Left colon (tissue), 2 donors: ENCODE results near the gene METTL26. TPM values are rescaled to one million over a fixed set of nuclear protein-coding genes. Genes with fewer than 3 reads are reported as not detected.

Experiments
- ATAC-seq: fragments of 200-7000 bp; cut with Tn5 transposase; one replicate; pipeline ENCODE4 v1.9.1; 2020; ENCODE audit warnings: mild to moderate bottlenecking, moderate library complexity
- DNase-seq, 2 donors: peaks; one replicate each; pipeline ENCODE4 v3.0.0-alpha.2; 2020
- intact Hi-C, 2 donors: fragments of 100-400 bp; cut with DNase I in 1 of 2; cut with micrococcal nuclease in 1 of 2; formaldehyde crosslinking; loops; one replicate each; pipeline versions ENCODE4 v1.11.2 to v1.14.0; 2022; cut with DNase I, micrococcal nuclease
- total RNA-seq, 2 donors: library from RNA; stranded (reverse); fragmentation: NEBNext Ultra II Directional; extraction: Animal tissue kit (Norgen Biotek cat#: 25700); gene quantifications; one replicate each; pipeline ENCODE4 v1.2.1, GENCODE V29; 2021
- donor health status: DM: no; HTN: no; CAD: no.
- donor health status: DM: yes; HTN: yes; CAD: no.

The METTL26 gene
- total RNA-seq, 2 donors from 2014 or later, result 42.0 to 52.0 TPM

DNA sequence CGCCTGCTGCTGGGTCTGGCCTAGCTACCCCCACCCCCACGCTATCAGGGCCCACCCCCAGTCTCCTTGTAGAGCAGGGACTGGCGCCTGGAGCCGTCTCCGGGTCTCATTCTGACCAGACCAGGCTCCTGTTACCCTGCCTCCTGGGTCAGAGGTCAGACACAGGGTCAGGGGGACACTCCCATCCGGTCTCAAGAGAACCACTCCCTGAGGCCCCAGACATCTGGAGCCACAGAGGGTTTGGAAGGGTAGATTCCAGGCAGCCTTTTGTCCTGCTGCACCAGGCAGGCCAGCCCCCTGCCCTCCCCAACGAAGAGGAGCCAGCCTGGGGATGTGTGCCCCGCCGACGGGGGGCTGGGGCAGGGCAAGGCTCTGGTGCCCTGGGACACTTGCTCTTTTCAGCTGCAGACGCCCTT lies 6.3 kb downstream of the METTL26 start:
- ATAC-seq (peak; percentile 8), DNase-seq (no peak)
- intact Hi-C loops, result no loop called here

GRCh38 chr16:629185-629832 lies 6.8 kb downstream of the METTL26 start:
- intact Hi-C loops, result no loop called here
- DNase-seq, result no peak
- no peak for ATAC-seq

GRCh38 chr16:628321-629061 lies 7.6 kb downstream of the METTL26 start:
- ATAC-seq (no peak), DNase-seq (no peak)
- intact Hi-C loops, result no loop called here

DNA sequence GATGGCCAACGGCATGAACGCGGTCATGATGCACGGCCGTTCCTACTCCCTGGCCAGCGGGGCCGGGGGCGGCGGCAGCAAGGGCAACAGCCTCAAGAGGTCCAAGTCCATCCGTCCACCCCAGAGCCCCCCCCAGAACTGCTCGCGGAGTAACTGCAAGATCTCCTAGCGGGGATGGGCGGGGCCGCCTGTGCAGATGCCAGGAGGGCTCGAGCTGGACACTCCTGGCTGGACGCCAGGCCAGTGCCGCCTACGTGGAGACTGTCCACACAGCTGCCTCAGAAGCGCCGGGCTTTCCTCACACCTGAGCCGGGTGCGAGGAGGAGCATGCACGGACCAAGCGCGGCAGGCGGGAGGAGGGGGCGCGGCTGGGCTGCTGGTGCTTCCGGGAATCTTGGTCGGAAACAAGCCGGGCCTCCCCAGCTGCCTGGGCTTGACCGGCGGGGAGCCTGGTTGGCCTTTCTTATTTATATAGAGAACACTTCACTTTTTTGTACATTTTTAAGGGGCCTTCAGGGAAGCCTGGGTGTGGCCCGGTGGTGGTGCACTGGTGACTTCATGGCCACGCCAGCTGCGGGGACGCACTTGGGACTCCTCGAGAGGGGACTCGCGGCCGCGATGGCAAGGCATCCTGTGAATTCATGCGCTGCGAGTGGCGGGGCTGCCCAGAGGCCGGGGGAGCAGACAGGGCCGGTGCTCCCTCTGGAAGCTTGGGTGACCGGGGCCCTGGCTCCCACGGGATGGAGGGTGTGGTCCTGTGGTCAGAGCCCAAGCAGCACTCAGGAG lies 8.5 kb downstream of the METTL26 start:
- DNase-seq, result no peak
- intact Hi-C loops, result no loop called here

GRCh38 chr16:626787-627453 lies 9.2 kb downstream of the METTL26 start:
- no peak for DNase-seq
- intact Hi-C loops, result no loop called here

More for the DNA sequence above, 8.5 kb downstream of the METTL26 start:
- ATAC-seq, result peak; percentile 12

DNA sequence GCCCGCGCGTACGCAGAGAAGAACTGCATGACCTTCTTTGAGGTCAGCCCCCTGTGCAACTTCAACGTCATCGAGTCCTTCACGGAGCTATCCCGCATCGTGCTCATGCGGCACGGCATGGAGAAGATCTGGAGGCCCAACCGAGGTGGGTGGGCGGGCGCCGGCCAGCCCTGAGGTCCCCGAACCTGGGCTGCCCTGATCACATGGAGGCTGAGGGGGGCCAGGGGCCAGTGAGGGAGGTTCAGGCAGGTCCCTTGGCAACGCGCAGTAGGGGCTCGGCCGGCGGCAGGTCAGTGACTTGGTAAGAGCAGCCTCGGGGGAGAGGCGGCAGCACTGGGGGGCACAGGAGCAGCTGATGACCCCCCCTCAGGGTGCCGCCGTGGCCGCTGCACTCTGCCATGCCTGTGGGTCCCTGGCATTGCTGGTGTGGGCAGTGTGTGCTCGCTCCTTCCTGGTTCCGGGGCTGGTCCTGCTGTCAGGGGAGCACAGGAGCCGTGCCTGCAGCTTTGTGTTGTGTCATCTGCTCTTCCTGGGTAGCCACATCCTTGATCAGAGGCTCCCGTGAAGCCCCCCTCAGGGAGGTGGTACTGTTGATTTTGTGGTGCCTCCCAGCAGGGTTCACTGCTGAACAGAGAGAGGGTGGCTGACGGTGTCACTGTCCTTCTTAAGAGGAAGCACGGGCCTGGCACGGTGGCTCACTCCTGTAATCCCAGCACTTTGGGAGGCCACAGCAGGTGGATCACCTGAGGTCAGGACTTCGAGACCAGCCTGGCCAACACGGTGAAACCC lies 9.9 kb downstream of the METTL26 start:
- intact Hi-C loops, result no loop called here
- DNase-seq (no peak), ATAC-seq (no peak)

More at GRCh38 chr16:626787-627453, 9.2 kb downstream of the METTL26 start:
- no peak for ATAC-seq

DNA sequence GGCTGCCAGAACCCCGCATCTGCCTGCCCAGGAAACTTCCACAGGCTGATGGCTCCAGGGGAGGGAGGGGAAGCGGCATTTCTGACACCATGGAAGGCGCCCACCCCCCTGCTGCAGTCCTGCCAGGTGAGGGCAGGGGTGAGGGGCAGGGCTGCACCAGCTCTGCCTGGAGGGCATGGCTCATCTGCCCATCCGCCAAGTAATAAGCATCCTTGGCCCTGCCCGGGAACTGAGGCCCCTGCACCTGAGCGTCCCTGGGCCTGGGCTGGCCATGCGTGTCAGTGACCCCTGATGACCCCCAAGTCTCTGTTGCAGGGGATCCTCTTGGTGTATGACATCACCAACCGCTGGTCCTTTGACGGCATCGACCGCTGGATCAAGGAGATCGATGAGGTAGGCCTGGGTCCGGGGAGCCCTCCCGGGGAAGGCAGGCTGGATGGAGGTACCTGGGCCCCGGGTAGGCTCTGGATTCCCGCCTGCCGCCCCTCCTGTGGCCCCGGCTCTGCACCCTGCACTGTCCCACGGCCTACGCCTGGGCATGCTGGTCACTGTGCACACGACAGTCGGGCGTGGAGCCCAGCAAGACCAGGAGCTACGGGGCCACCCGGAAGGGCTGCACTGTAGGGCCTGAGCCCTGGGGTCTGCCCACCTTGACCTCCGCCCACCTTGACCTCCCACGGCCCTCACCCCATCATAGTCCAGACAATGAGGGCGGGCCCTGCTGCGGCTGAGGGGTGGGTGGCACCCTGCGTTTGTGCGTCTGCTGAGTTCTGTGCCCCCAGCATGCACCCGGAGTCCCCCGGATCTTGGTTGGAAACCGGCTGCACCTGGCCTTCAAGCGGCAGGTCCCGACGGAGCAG lies 10.8 kb downstream of the METTL26 start:
- DNase-seq, result no peak
- intact Hi-C loops, result no loop called here
- no peak for ATAC-seq

GRCh38 chr16:624526-625070 lies 11.5 kb downstream of the METTL26 start:
- intact Hi-C loops, result no loop called here
- DNase-seq (no peak), ATAC-seq (no peak)

- ATAC-seq (no peak), DNase-seq (no peak)
- intact Hi-C loops, result no loop called here
Measured at GRCh38 chr16:622920-623280, 13.2 kb downstream of the METTL26 start.

GRCh38 chr16:621526-622105 lies 14.5 kb downstream of the METTL26 start:
- ATAC-seq (peak; percentile 26), DNase-seq (no peak)
- intact Hi-C loops, result no loop called here

DNA sequence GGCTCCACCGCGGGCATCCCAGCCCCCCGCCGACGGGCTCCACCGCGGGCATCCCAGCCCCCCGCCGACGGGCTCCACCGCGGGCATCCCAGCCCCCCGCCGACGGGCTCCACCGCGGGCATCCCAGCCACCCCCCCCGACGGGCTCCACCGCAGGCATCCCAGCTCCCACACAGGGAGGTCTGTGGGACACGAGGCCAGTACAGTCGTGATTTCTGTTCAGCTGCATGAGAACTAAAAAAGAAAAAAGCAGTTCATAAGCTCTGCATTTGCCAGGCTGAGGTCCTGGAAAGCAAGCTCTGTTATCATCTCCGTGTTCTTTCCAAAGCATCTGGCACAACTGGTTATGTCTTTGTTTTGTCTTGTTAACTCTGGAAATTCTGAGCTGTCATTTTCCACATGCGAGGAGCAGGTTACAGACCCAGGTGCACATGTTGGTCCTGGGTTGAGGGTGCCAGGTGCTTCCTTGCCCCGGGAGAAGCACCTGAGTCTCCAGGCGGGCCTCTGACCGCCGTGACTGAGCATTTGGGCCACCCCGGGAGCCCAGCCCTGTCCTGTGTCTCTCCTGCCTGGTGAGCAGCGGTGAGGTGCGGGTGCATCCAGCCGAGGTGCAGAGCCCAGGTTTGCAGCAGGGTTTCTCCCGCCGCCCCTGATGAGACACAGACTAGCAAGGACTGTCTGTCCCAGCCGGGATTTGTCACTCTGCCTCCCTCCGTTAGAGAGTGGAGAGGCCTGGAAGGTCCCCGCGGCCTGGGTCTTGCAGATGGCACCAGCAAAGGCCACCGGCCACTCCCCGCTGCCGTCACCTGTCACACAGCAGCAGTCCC lies 15.2 kb downstream of the METTL26 start:
- DNase-seq, result no peak
- intact Hi-C loops, result no loop called here
- no peak for ATAC-seq

DNA sequence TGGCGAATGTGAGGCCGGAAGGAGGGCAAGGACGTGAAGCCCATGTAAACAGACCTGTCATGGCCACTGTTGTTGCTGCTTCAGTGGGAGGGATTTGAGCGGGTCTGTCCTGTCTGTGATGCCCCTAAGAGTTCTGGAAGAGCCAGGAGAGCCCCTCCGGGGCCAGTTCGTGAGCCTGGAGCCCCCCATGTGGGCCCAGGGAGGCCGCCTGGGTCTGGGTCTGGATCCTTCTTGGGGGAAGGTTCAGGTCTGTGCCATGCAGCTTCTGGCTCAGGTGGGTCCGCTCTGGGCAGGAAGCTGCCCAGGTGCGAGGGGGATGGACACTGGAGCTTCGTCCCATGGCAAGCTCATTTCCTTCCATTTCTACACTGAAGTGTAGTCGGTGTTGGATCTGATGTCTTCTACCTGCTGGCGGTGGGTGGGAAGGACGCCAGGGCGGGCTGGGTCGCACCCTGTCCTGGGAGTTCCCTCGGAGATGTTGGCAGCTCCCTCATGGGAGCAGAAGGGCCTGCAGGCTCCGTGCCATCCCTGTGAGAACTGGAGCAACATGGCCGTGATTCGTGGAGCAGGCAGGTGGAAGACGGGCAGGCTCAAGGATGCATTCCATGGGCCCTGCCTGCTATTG lies 16.5 kb downstream of the METTL26 start:
- intact Hi-C loops, result no loop called here
- no peak for DNase-seq
- ATAC-seq, result no peak

- ATAC-seq, result no peak
- no peak for DNase-seq
- intact Hi-C loops, result no loop called here
Measured at GRCh38 chr16:617855-618254, 18.2 kb downstream of the METTL26 start.

DNA sequence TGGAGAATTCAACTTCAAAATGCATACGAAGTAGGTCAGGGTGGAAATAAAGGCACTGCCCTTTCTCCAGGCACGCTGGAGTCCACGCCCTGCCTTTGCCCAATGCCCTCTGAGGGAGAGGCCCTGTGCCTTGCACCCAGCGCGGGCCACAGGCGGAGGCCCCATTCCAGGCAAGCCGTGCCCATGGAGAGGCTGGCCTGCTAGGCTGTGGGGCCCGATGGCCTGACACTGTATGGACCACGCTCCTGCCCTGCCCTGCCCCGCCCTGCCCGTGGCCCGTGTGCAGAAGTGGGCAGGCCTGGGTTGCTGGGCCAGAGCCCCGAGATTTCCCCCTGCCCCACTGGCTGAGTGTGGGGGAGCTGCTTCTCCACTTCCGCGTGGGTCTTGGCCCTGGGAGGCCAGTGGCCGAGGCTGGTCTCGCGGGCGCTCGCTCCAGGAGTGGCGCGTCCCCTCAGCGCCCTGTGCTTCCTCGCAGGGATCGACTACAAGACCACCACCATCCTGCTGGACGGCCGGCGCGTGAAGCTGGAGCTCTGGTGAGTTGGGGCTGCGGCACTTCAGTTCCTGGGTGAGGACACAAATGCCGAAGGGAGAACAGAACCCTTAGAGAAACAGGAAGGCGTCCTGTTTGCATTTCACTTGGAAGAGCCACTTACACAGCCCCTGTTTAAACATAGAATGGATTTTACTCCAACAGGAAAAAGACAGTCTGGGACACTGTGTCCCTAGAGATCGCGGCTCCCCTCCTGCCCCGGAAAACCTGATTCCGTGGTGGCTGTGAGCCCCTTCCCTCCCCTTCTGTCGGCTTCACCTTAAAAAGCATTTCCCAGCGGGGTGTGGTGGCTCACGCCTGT lies 19.1 kb downstream of the METTL26 start:
- ATAC-seq (peak; percentile 96), DNase-seq (peak in 1 of 2 donors; percentile 66)
- intact Hi-C loops, result no loop called here

DNA sequence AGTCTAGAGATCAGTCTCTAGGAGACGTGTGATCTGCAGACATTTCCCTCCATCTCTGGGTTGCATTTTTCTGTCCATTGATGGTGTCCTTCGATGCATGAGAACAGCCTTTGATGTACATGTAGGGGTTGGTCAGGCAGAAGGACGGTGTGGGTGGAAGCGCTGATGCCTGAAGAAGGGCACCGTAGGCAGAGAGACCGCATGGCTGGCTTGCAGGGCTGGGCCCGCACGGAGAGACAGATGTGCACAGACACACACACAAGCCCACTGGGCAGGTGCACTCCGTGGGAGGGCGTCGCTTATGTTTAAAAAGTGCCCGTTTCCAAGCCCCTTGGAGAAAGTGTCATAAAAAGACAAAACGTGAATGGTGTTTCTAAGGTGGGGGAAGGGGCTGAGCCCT lies 21.0 kb downstream of the METTL26 start:
- no peak for ATAC-seq
- intact Hi-C loops, result no loop called here
- no peak for DNase-seq
